HFFc6 (cell line): ENCODE results near the gene CMTM8. TPM values are rescaled to one million over a fixed set of nuclear protein-coding genes. Genes with fewer than 3 reads are reported as not detected.
A peak's percentile ranks its signal among the peaks of the same experiment; 100 is the strongest.

Experiments used
- DNase-seq: peaks from one replicate; pipeline ENCODE4 v3.0.0-alpha.2; 2018
- H3K27ac Mint-ChIP-seq: 2 replicates; pipeline ENCODE4 v1.8.0; 2020; ENCODE audit warnings: mild to moderate bottlenecking, mixed read lengths
- H3K27me3 Mint-ChIP-seq: 2 replicates; pipeline ENCODE4 v1.8.0; 2021; ENCODE audit warnings: mild to moderate bottlenecking, moderate library complexity, mixed read lengths; ENCODE audit not compliant: insufficient read depth
- H3K36me3 Mint-ChIP-seq: 2 replicates; pipeline ENCODE4 v1.8.0; 2021; ENCODE audit warnings: low read depth, mixed read lengths
- H3K4me1 Mint-ChIP-seq: 2 replicates; pipeline ENCODE4 v1.8.0; 2020; ENCODE audit warnings: low read depth, mixed read lengths
- H3K4me3 Mint-ChIP-seq: 2 replicates; pipeline ENCODE4 v1.8.0; 2020; ENCODE audit warnings: mild to moderate bottlenecking, moderate library complexity, mixed read lengths
- H3K9me3 Mint-ChIP-seq: 2 replicates; pipeline ENCODE4 v1.8.0; 2020; ENCODE audit warnings: mild to moderate bottlenecking, mixed read lengths
- CTCF ChIP-seq: fragments of 200-600 bp; sonication (generic); IDR thresholded peaks from 2 replicates; pipeline ENCODE4 v1.5.0; 2021; ENCODE audit warnings: antibody characterized with exemption, mild to moderate bottlenecking
- total RNA-seq, 6 experiments: library from RNA; stranded (reverse); fragmentation: NEBNext Ultra II Directional; extraction: Animal tissue kit (Norgen Biotek cat#: 25700); gene quantifications; 2 replicates in 1 of 6; 3 replicates in 5 of 6; pipeline ENCODE4 v1.2.3, GENCODE V29; 2021

Gene CMTM8
- total RNA-seq, 6 experiments from 2014 or later = not detected

GRCh38 chr3:32236377-32236776 lies 2.1 kb upstream of the CMTM8 start:
- peaks cover 45% of the 10 kb centered on the region for H3K27me3 Mint-ChIP-seq
- DNase-seq = no peak
- TF ChIP-seq CTCF = no peak
- H3K27ac Mint-ChIP-seq = no peak overlapping the region
- no peak overlapping the region for H3K4me3 Mint-ChIP-seq
- H3K36me3 Mint-ChIP-seq = peaks cover 13% of the 10 kb centered on the region; the same call in 1 of the 2 replicates
- H3K4me1 Mint-ChIP-seq = peaks cover 6% of the 10 kb centered on the region; the same call in 1 of the 2 replicates
- H3K9me3 Mint-ChIP-seq = peaks cover 10% of the 10 kb centered on the region

- no peak overlapping the region for H3K27ac Mint-ChIP-seq
Measured at GRCh38 chr3:32237670-32238452, 619 bp upstream of the CMTM8 start.

GRCh38 chr3:32239307-32240158 lies 1.1 kb downstream of the CMTM8 start:
- H3K4me3 Mint-ChIP-seq = peak overlapping the region; percentile 62
- peaks cover 13% of the 10 kb centered on the region; the same call in 1 of the 2 replicates for H3K36me3 Mint-ChIP-seq
- H3K9me3 Mint-ChIP-seq = peaks cover 10% of the 10 kb centered on the region
- H3K27me3 Mint-ChIP-seq = peaks cover 63% of the 10 kb centered on the region
- no peak for TF ChIP-seq CTCF
- no peak overlapping the region for H3K27ac Mint-ChIP-seq
- peaks cover 6% of the 10 kb centered on the region; the same call in 1 of the 2 replicates for H3K4me1 Mint-ChIP-seq
- DNase-seq = no peak

More at GRCh38 chr3:32237670-32238452, 619 bp upstream of the CMTM8 start:
- H3K27me3 Mint-ChIP-seq = peaks cover 53% of the 10 kb centered on the region
- peaks cover 13% of the 10 kb centered on the region; the same call in 1 of the 2 replicates for H3K36me3 Mint-ChIP-seq
- H3K4me1 Mint-ChIP-seq = peaks cover 6% of the 10 kb centered on the region; the same call in 1 of the 2 replicates
- peaks cover 10% of the 10 kb centered on the region for H3K9me3 Mint-ChIP-seq
- H3K4me3 Mint-ChIP-seq = no peak overlapping the region
- no peak for DNase-seq
- no peak for TF ChIP-seq CTCF

- Mint-ChIP-seq H3K36me3 (peaks cover 13% of the 10 kb centered on the region; the same call in 1 of the 2 replicates), H3K27ac (no peak overlapping the region), H3K4me1 (peaks cover 6% of the 10 kb centered on the region; the same call in 1 of the 2 replicates), H3K9me3 (peaks cover 10% of the 10 kb centered on the region), H3K27me3 (peaks cover 61% of the 10 kb centered on the region), H3K4me3 (no peak overlapping the region)
- peak; percentile 42 for TF ChIP-seq CTCF
- no peak for DNase-seq
Measured at GRCh38 chr3:32240159-32240545, 1.7 kb downstream of the CMTM8 start.

GRCh38 chr3:32241100-32241499 lies 2.6 kb downstream of the CMTM8 start:
- Mint-ChIP-seq H3K9me3 (peaks cover 9% of the 10 kb centered on the region), H3K27ac (no peak overlapping the region), H3K36me3 (peaks cover 13% of the 10 kb centered on the region; the same call in 1 of the 2 replicates), H3K4me1 (peaks cover 6% of the 10 kb centered on the region; the same call in 1 of the 2 replicates), H3K27me3 (peaks cover 60% of the 10 kb centered on the region), H3K4me3 (no peak overlapping the region)
- DNase-seq = no peak
- TF ChIP-seq CTCF = no peak
